GM18498 (cell line): ENCODE measurements around the gene ZNF714.
"Not testable (repeated sequence)": the region's sequence is repeated elsewhere in the genome, so short reads cannot be mapped to it uniquely, and the experiment has no call there.

Experiments
- ATAC-seq: cut with Tn5 transposase; IDR thresholded peaks from one replicate; pipeline ENCODE4 v1.9.1; 2021; ENCODE audit warnings: mild to moderate bottlenecking, moderate library complexity; ENCODE audit not compliant: unreplicated experiment

The ZNF714 gene

GRCh38 chr19:21130097-21130775 is 48.2 kb downstream of the ZNF714 start:
- ATAC-seq, result no peak

- ATAC-seq, result no peak
Measured at GRCh38 chr19:21133633-21134032, 51.6 kb downstream of the ZNF714 start.

- ATAC-seq, result no peak
Measured at GRCh38 chr19:21134934-21135366, 52.9 kb downstream of the ZNF714 start.

- no peak for ATAC-seq
Measured at GRCh38 chr19:21135433-21135832, 53.4 kb downstream of the ZNF714 start.

- ATAC-seq, result no peak
Measured at GRCh38 chr19:21138130-21138529, 56.1 kb downstream of the ZNF714 start.

GRCh38 chr19:21141006-21141405 is 59.0 kb downstream of the ZNF714 start:
- not testable (repeated sequence) for ATAC-seq

- peak; percentile 97 for ATAC-seq
Measured at GRCh38 chr19:21141787-21142464, 59.9 kb downstream of the ZNF714 start, which contains the start of gene ZNF431. Gene ZNF431, plus strand, starts transcription at chr19:21142040. Its CDS starts 144 bp downstream, at chr19:21142184.

GRCh38 chr19:21143428-21143827 is 61.4 kb downstream of the ZNF714 start:
- no peak for ATAC-seq

- ATAC-seq, result no peak
Measured at GRCh38 chr19:21143854-21144253, 61.9 kb downstream of the ZNF714 start.

GRCh38 chr19:21147540-21147939 is 65.5 kb downstream of the ZNF714 start:
- no peak for ATAC-seq

- no peak for ATAC-seq
Measured at GRCh38 chr19:21148681-21149080, 66.7 kb downstream of the ZNF714 start.

- no peak for ATAC-seq
Measured at GRCh38 chr19:21149877-21150276, 67.9 kb downstream of the ZNF714 start.

- ATAC-seq, result no peak
Measured at GRCh38 chr19:21151460-21151859, 69.5 kb downstream of the ZNF714 start.

GRCh38 chr19:21158523-21159135 is 76.6 kb downstream of the ZNF714 start:
- no peak for ATAC-seq

- ATAC-seq, result no peak
Measured at GRCh38 chr19:21164541-21164940, 82.5 kb downstream of the ZNF714 start.

- ATAC-seq, result no peak
Measured at GRCh38 chr19:21166436-21166835, 84.4 kb downstream of the ZNF714 start.
